ENCODE measurements around the gene USP17L30.
"Not testable (repeated sequence)": the region's sequence is repeated elsewhere in the genome, so short reads cannot be mapped to it uniquely, and the experiment has no call there.

The USP17L30 gene

GRCh38 chr4:9362829-9363228, at the start of gene USP17L30:
TSS of gene USP17L30 (plus strand) at chr4:9363129. CDS start at chr4:9363129, 0 bp downstream.
- H2AFZ ChIP-seq; H3K4me1 ChIP-seq; H3K9me3 ChIP-seq (ENCODE audit: control insufficient read depth, low read length); H3K4me2 ChIP-seq (ENCODE audit: low read length); H3K79me2 ChIP-seq; H3K27ac ChIP-seq; H3K9ac ChIP-seq; H3K36me3 ChIP-seq (ENCODE audit: control insufficient read depth, insufficient read depth, low read length); H3K27me3 ChIP-seq (ENCODE audit: control insufficient read depth, insufficient read depth, low read length); H3K4me3 ChIP-seq (ENCODE audit: low read depth, low read length): not testable (repeated sequence)

GRCh38 chr4:9324191-9324590, 38.7 kb upstream of the USP17L30 start:
- not testable (repeated sequence) for H2AFZ ChIP-seq; H3K27ac ChIP-seq; H3K36me3 ChIP-seq (ENCODE audit: control insufficient read depth, insufficient read depth, low read length); H3K79me2 ChIP-seq; H3K4me3 ChIP-seq (ENCODE audit: low read depth, low read length); H3K4me1 ChIP-seq; H3K9ac ChIP-seq; H3K9me3 ChIP-seq (ENCODE audit: control insufficient read depth, low read length); H3K4me2 ChIP-seq (ENCODE audit: low read length); H3K27me3 ChIP-seq (ENCODE audit: control insufficient read depth, insufficient read depth, low read length)

GRCh38 chr4:9324865-9325264, 38.1 kb upstream of the USP17L30 start, which contains the start of gene USP17L24:
TSS of gene USP17L24 (plus strand) at chr4:9325165. CDS start at chr4:9325165, 0 bp downstream.
- not testable (repeated sequence) for H3K36me3 ChIP-seq (ENCODE audit: control insufficient read depth, insufficient read depth, low read length); H3K27me3 ChIP-seq (ENCODE audit: control insufficient read depth, insufficient read depth, low read length); H2AFZ ChIP-seq; H3K9me3 ChIP-seq (ENCODE audit: control insufficient read depth, low read length); H3K79me2 ChIP-seq; H3K4me3 ChIP-seq (ENCODE audit: low read depth, low read length); H3K4me1 ChIP-seq; H3K4me2 ChIP-seq (ENCODE audit: low read length); H3K27ac ChIP-seq; H3K9ac ChIP-seq

- not testable (repeated sequence) for H3K4me2 ChIP-seq (ENCODE audit: low read length); H3K36me3 ChIP-seq (ENCODE audit: control insufficient read depth, insufficient read depth, low read length); H3K9me3 ChIP-seq (ENCODE audit: control insufficient read depth, low read length); H3K79me2 ChIP-seq; H3K27ac ChIP-seq; H3K9ac ChIP-seq; H3K4me3 ChIP-seq (ENCODE audit: low read depth, low read length); H3K27me3 ChIP-seq (ENCODE audit: control insufficient read depth, insufficient read depth, low read length); H3K4me1 ChIP-seq; H2AFZ ChIP-seq
Measured at GRCh38 chr4:9329611-9330010, 33.3 kb upstream of the USP17L30 start, which contains the start of gene USP17L25. TSS of gene USP17L25 (plus strand) at chr4:9329911. CDS start at chr4:9329911, 0 bp downstream.

GRCh38 chr4:9334358-9334757, 28.6 kb upstream of the USP17L30 start, which contains the start of gene USP17L26:
TSS of gene USP17L26 (plus strand) at chr4:9334658. CDS start at chr4:9334658, 0 bp downstream.
- not testable (repeated sequence) for H3K4me3 ChIP-seq (ENCODE audit: low read depth, low read length); H3K4me2 ChIP-seq (ENCODE audit: low read length); H3K27me3 ChIP-seq (ENCODE audit: control insufficient read depth, insufficient read depth, low read length); H3K9ac ChIP-seq; H2AFZ ChIP-seq; H3K9me3 ChIP-seq (ENCODE audit: control insufficient read depth, low read length); H3K4me1 ChIP-seq; H3K79me2 ChIP-seq; H3K36me3 ChIP-seq (ENCODE audit: control insufficient read depth, insufficient read depth, low read length); H3K27ac ChIP-seq

GRCh38 chr4:9339103-9339502, 23.8 kb upstream of the USP17L30 start, which contains the start of gene USP17L5:
TSS of gene USP17L5 (plus strand) at chr4:9339403. CDS start at chr4:9339403, 0 bp downstream.
- not testable (repeated sequence) for H3K36me3 ChIP-seq (ENCODE audit: control insufficient read depth, insufficient read depth, low read length); H2AFZ ChIP-seq; H3K27me3 ChIP-seq (ENCODE audit: control insufficient read depth, insufficient read depth, low read length); H3K4me2 ChIP-seq (ENCODE audit: low read length); H3K9ac ChIP-seq; H3K4me3 ChIP-seq (ENCODE audit: low read depth, low read length); H3K27ac ChIP-seq; H3K79me2 ChIP-seq; H3K4me1 ChIP-seq; H3K9me3 ChIP-seq (ENCODE audit: control insufficient read depth, low read length)

- H3K4me1 ChIP-seq; H3K4me2 ChIP-seq (ENCODE audit: low read length); H3K9ac ChIP-seq; H3K27me3 ChIP-seq (ENCODE audit: control insufficient read depth, insufficient read depth, low read length); H3K27ac ChIP-seq; H3K79me2 ChIP-seq; H2AFZ ChIP-seq; H3K4me3 ChIP-seq (ENCODE audit: low read depth, low read length); H3K36me3 ChIP-seq (ENCODE audit: control insufficient read depth, insufficient read depth, low read length); H3K9me3 ChIP-seq (ENCODE audit: control insufficient read depth, low read length): not testable (repeated sequence)
Measured at GRCh38 chr4:9343848-9344247, 19.1 kb upstream of the USP17L30 start, which contains the start of gene USP17L27. TSS of gene USP17L27 (plus strand) at chr4:9344148. CDS start at chr4:9344148, 0 bp downstream.

- H3K4me2 ChIP-seq (ENCODE audit: low read length); H2AFZ ChIP-seq; H3K9me3 ChIP-seq (ENCODE audit: control insufficient read depth, low read length); H3K4me3 ChIP-seq (ENCODE audit: low read depth, low read length); H3K27me3 ChIP-seq (ENCODE audit: control insufficient read depth, insufficient read depth, low read length); H3K27ac ChIP-seq; H3K9ac ChIP-seq; H3K79me2 ChIP-seq; H3K36me3 ChIP-seq (ENCODE audit: control insufficient read depth, insufficient read depth, low read length); H3K4me1 ChIP-seq: not testable (repeated sequence)
Measured at GRCh38 chr4:9348593-9348992, 14.3 kb upstream of the USP17L30 start, which contains the start of gene USP17L28. TSS of gene USP17L28 (plus strand) at chr4:9348893. CDS start at chr4:9348893, 0 bp downstream.

GRCh38 chr4:9350866-9351265, 12.1 kb upstream of the USP17L30 start:
- H3K79me2 ChIP-seq; H3K36me3 ChIP-seq (ENCODE audit: control insufficient read depth, insufficient read depth, low read length); H3K27ac ChIP-seq; H3K4me2 ChIP-seq (ENCODE audit: low read length); H2AFZ ChIP-seq; H3K9ac ChIP-seq; H3K9me3 ChIP-seq (ENCODE audit: control insufficient read depth, low read length); H3K4me3 ChIP-seq (ENCODE audit: low read depth, low read length); H3K27me3 ChIP-seq (ENCODE audit: control insufficient read depth, insufficient read depth, low read length); H3K4me1 ChIP-seq: not testable (repeated sequence)

GRCh38 chr4:9353338-9353737, 9.6 kb upstream of the USP17L30 start, which contains the start of gene USP17L29:
TSS of gene USP17L29 (plus strand) at chr4:9353638. CDS start at chr4:9353638, 0 bp downstream.
- not testable (repeated sequence) for H2AFZ ChIP-seq; H3K27ac ChIP-seq; H3K27me3 ChIP-seq (ENCODE audit: control insufficient read depth, insufficient read depth, low read length); H3K4me3 ChIP-seq (ENCODE audit: low read depth, low read length); H3K36me3 ChIP-seq (ENCODE audit: control insufficient read depth, insufficient read depth, low read length); H3K4me1 ChIP-seq; H3K9ac ChIP-seq; H3K4me2 ChIP-seq (ENCODE audit: low read length); H3K9me3 ChIP-seq (ENCODE audit: control insufficient read depth, low read length); H3K79me2 ChIP-seq

GRCh38 chr4:9379881-9380280, 17.0 kb downstream of the USP17L30 start:
- H3K4me2 ChIP-seq (ENCODE audit: low read length); H2AFZ ChIP-seq; H3K79me2 ChIP-seq; H3K9ac ChIP-seq; H3K4me1 ChIP-seq; H3K9me3 ChIP-seq (ENCODE audit: control insufficient read depth, low read length); H3K27ac ChIP-seq; H3K27me3 ChIP-seq (ENCODE audit: control insufficient read depth, insufficient read depth, low read length); H3K4me3 ChIP-seq (ENCODE audit: low read depth, low read length); H3K36me3 ChIP-seq (ENCODE audit: control insufficient read depth, insufficient read depth, low read length): not testable (repeated sequence)

Measured in parathyroid adenoma (tissue), 2 donors.